Urinary bladder (tissue), 4 donors: ENCODE results near the gene KRTAP10-9. TPM values are rescaled to one million over a fixed set of nuclear protein-coding genes. Genes with fewer than 3 reads are reported as not detected.
"Not testable (repeated sequence)": the region's sequence is repeated elsewhere in the genome, so short reads cannot be mapped to it uniquely, and the experiment has no call there.

Experiments
- DNase-seq: peaks from one replicate; pipeline ENCODE4 v3.0.0-alpha.2; 2015; ENCODE audit errors: extremely low spot score
- H3K27ac ChIP-seq: one replicate; pipeline ENCODE4 v1.5.1; 2013; ENCODE audit warnings: low read depth, mild to moderate bottlenecking, moderate library complexity
- H3K36me3 ChIP-seq: one replicate; pipeline ENCODE4 v1.6.1; 2013; ENCODE audit warnings: mild to moderate bottlenecking, moderate library complexity; ENCODE audit not compliant: insufficient read depth
- H3K4me1 ChIP-seq: one replicate; pipeline ENCODE4 v1.6.1; 2013; ENCODE audit warnings: mild to moderate bottlenecking, moderate library complexity; ENCODE audit not compliant: insufficient read depth
- H3K4me3 ChIP-seq: one replicate; pipeline ENCODE4 v1.5.1; 2013; ENCODE audit warnings: low read depth, low read length
- WGBS: extraction: QIAGEN DNeasy Blood & Tissue Kit; methylation state at CpG from one replicate; pipeline ENCODE4 v1.1.7; 2013; 5-methylcytosine and 5-hydroxymethylcytosine counted together
- polyA plus RNA-seq: library from polyadenylated mRNA; stranded (reverse); fragments of 200-250 nt; gene quantifications from one replicate; pipeline ENCODE4 v1.2.3, GENCODE V29; 2013
- total RNA-seq: library from RNA; depleted of rRNA; stranded (reverse); fragments of >200 nt; gene quantifications from one replicate; pipeline ENCODE4 v1.2.3, GENCODE V29; 2014
- donor health status: healthy with polysubstance abuse.
- donor health status: healthy.

The KRTAP10-9 gene
- total and polyA plus RNA-seq, 2 donors: not detected

- not testable (repeated sequence) for DNase-seq
- WGBS: 67% methylated on average over 10 of the region's 10 CpGs
These were observed 25.8 kb upstream of the KRTAP10-9 start for GRCh38 chr21:44601091-44601490.

GRCh38 chr21:44601596-44602462 is 25.1 kb upstream of the KRTAP10-9 start:
- DNase-seq: no peak

More at GRCh38 chr21:44601091-44601490, 25.8 kb upstream of the KRTAP10-9 start:
- H3K27ac ChIP-seq, H3K36me3 ChIP-seq, H3K4me3 ChIP-seq, H3K4me1 ChIP-seq: not testable (repeated sequence)

GRCh38 chr21:44602463-44602850 is 24.4 kb upstream of the KRTAP10-9 start:
- no peak overlapping the region for H3K27ac ChIP-seq
- no peaks in the 10 kb centered on the region for H3K36me3 ChIP-seq
- DNase-seq: no peak
- no peak overlapping the region for H3K4me3 ChIP-seq
- H3K4me1 ChIP-seq: no peaks in the 10 kb centered on the region
- 75% methylated on average over 21 of the region's 21 CpGs for WGBS

More at GRCh38 chr21:44601596-44602462, 25.1 kb upstream of the KRTAP10-9 start:
- Histone ChIP-seq H3K4me3 (no peak overlapping the region), H3K4me1 (no peaks in the 10 kb centered on the region), H3K27ac (no peak overlapping the region), H3K36me3 (no peaks in the 10 kb centered on the region)
- WGBS: 71% methylated on average over 23 of the region's 23 CpGs

- 57% methylated on average over 17 of the region's 17 CpGs for WGBS
These were observed 23.6 kb upstream of the KRTAP10-9 start for GRCh38 chr21:44603109-44603875.

GRCh38 chr21:44603911-44604310 is 23.0 kb upstream of the KRTAP10-9 start:
- no peak overlapping the region for H3K4me3 ChIP-seq
- no peak overlapping the region for H3K27ac ChIP-seq
- no peak for DNase-seq
- WGBS: 88% methylated on average over 8 of the region's 8 CpGs
- no peaks in the 10 kb centered on the region for H3K4me1 ChIP-seq
- no peaks in the 10 kb centered on the region for H3K36me3 ChIP-seq

More at GRCh38 chr21:44603109-44603875, 23.6 kb upstream of the KRTAP10-9 start:
- Histone ChIP-seq H3K4me3 (no peak overlapping the region), H3K27ac (no peak overlapping the region), H3K36me3 (no peaks in the 10 kb centered on the region), H3K4me1 (no peaks in the 10 kb centered on the region)
- DNase-seq: no peak

GRCh38 chr21:44606495-44606894 is 20.4 kb upstream of the KRTAP10-9 start:
- H3K36me3 ChIP-seq: no peaks in the 10 kb centered on the region
- no peak for DNase-seq
- 76% methylated on average over 4 of the region's 4 CpGs for WGBS
- no peak overlapping the region for H3K4me3 ChIP-seq
- no peaks in the 10 kb centered on the region for H3K4me1 ChIP-seq
- no peak overlapping the region for H3K27ac ChIP-seq

GRCh38 chr21:44609193-44609592 is 17.7 kb upstream of the KRTAP10-9 start:
- Histone ChIP-seq H3K27ac (no peak overlapping the region), H3K36me3 (no peaks in the 10 kb centered on the region), H3K4me1 (no peaks in the 10 kb centered on the region), H3K4me3 (no peak overlapping the region)
- no peak for DNase-seq

- WGBS: 92% methylated on average over 7 of the region's 7 CpGs
These were observed 16.6 kb upstream of the KRTAP10-9 start for GRCh38 chr21:44610157-44610843.

GRCh38 chr21:44611551-44611950 is 15.3 kb upstream of the KRTAP10-9 start:
- no peaks in the 10 kb centered on the region for H3K4me1 ChIP-seq
- no peak for DNase-seq
- WGBS: 85% methylated on average over 4 of the region's 4 CpGs
- H3K36me3 ChIP-seq: no peaks in the 10 kb centered on the region
- H3K27ac ChIP-seq: no peak overlapping the region
- no peak overlapping the region for H3K4me3 ChIP-seq

More at GRCh38 chr21:44610157-44610843, 16.6 kb upstream of the KRTAP10-9 start:
- H3K4me3 ChIP-seq, H3K27ac ChIP-seq, DNase-seq, H3K36me3 ChIP-seq, H3K4me1 ChIP-seq: not testable (repeated sequence)

GRCh38 chr21:44612029-44612486 is 14.8 kb upstream of the KRTAP10-9 start, which contains the start of gene KRTAP10-8:
Gene KRTAP10-8 (plus strand): TSS chr21:44612079. CDS start chr21:44612101, 22 bp downstream.
- DNase-seq: no peak
- H3K27ac ChIP-seq: no peak within 1 kb of the TSS
- WGBS: 87% methylated on average over 8 of the region's 8 CpGs
- no peaks in the 10 kb centered on the region for H3K4me1 ChIP-seq
- H3K36me3 ChIP-seq: no peaks in the 10 kb centered on the region
- H3K4me3 ChIP-seq: no peak within 1 kb of the TSS

GRCh38 chr21:44612669-44613229 is 14.1 kb upstream of the KRTAP10-9 start:
- Histone ChIP-seq H3K36me3 (no peaks in the 10 kb centered on the region), H3K4me3 (no peak overlapping the region), H3K4me1 (no peaks in the 10 kb centered on the region), H3K27ac (no peak overlapping the region)
- DNase-seq: no peak
- WGBS: 79% methylated on average over 13 of the region's 13 CpGs

GRCh38 chr21:44613386-44614155 is 13.3 kb upstream of the KRTAP10-9 start:
- WGBS: 88% methylated on average over 26 of the region's 26 CpGs
- Histone ChIP-seq H3K36me3 (no peaks in the 10 kb centered on the region), H3K4me1 (no peaks in the 10 kb centered on the region), H3K4me3 (no peak overlapping the region), H3K27ac (no peak overlapping the region)
- no peak for DNase-seq
